Raji (cell line): ENCODE measurements around the gene MORN4.

ENCODE experiments used
- POLR2A ChIP-seq: IDR thresholded peaks from 2 replicates; pipeline ENCODE4 v1.6.1; 2011; ENCODE audit warnings: low read depth, low read length, control low read depth; ENCODE audit not compliant: insufficient read depth

The MORN4 gene

GRCh38 chr10:97632949-97633884 lies at the start of gene MORN4:
Gene MORN4, minus strand, starts transcription at chr10:97633500. Its CDS starts 13,847 bp downstream, at chr10:97619653.
- TF ChIP-seq POLR2A, result peak; percentile 34; the same call in 1 of the 2 replicates

GRCh38 chr10:97682042-97682441 lies 48.7 kb upstream of the MORN4 start:
- TF ChIP-seq POLR2A, result no peak

- TF ChIP-seq POLR2A, result no peak
These were observed 46.3 kb upstream of the MORN4 start for GRCh38 chr10:97679594-97679993.

GRCh38 chr10:97676770-97677581 lies 43.7 kb upstream of the MORN4 start:
- no peak for TF ChIP-seq POLR2A

GRCh38 chr10:97675222-97675621 lies 41.9 kb upstream of the MORN4 start:
- no peak for TF ChIP-seq POLR2A

GRCh38 chr10:97673736-97674525 lies 40.6 kb upstream of the MORN4 start:
- TF ChIP-seq POLR2A, result no peak

- no peak for TF ChIP-seq POLR2A
These were observed 36.3 kb upstream of the MORN4 start for GRCh38 chr10:97669571-97669970.

- no peak for TF ChIP-seq POLR2A
These were observed 34.2 kb upstream of the MORN4 start for GRCh38 chr10:97667463-97667862.

- no peak for TF ChIP-seq POLR2A
These were observed 33.7 kb upstream of the MORN4 start for GRCh38 chr10:97666992-97667391.

- TF ChIP-seq POLR2A, result no peak
These were observed 31.1 kb upstream of the MORN4 start for GRCh38 chr10:97664282-97664850.

GRCh38 chr10:97659589-97659988 lies 26.3 kb upstream of the MORN4 start:
- TF ChIP-seq POLR2A, result no peak

GRCh38 chr10:97656777-97657176 lies 23.5 kb upstream of the MORN4 start:
- TF ChIP-seq POLR2A, result no peak

- TF ChIP-seq POLR2A, result no peak
These were observed 18.5 kb upstream of the MORN4 start for GRCh38 chr10:97651773-97652172.

- TF ChIP-seq POLR2A, result no peak
These were observed 17.4 kb upstream of the MORN4 start for GRCh38 chr10:97650726-97651125.

- no peak for TF ChIP-seq POLR2A
These were observed 15.5 kb upstream of the MORN4 start for GRCh38 chr10:97648562-97649404.
